Naive thymus-derived CD4-positive, alpha-beta T cell (primary cell): ENCODE results near the gene SPRR4. TPM values are rescaled to one million over a fixed set of nuclear protein-coding genes. Genes with fewer than 3 reads are reported as not detected.

Experiments used
- ATAC-seq: fragments of 150-1000 bp; cut with Tn5 transposase; 2 replicates; pipeline ENCODE4 v1.10.0; 2021; ENCODE audit warnings: mild to moderate bottlenecking, moderate library complexity
- CTCF ChIA-PET: fragments of 350-600 bp; sonication (Branson Sonifier 250); formaldehyde crosslinking; loops from one replicate; lab custom pipeline; 2021; ENCODE audit warnings: antibody characterized with exemption; lab: Charles Lee
- POLR2A ChIA-PET: fragments of 350-600 bp; sonication (Branson Sonifier 250); formaldehyde crosslinking; loops from one replicate; lab custom pipeline; 2021; ENCODE audit warnings: antibody characterized with exemption, inconsistent platforms; lab: Charles Lee
- DNase-seq, 9 donors: peaks; one replicate each; pipeline versions ENCODE4 v3.0.0 to v3.0.0-alpha.2; 2020 to 2022; ENCODE audit warnings: mixed read lengths in 1 of 9
- H3K27ac ChIP-seq: one replicate; pipeline ENCODE4 v1.7.0; 2013; ENCODE audit warnings: mild to moderate bottlenecking, low read depth, low read length, moderate library complexity
- H3K27me3 ChIP-seq, 2 donors: one replicate each; pipeline ENCODE4 v1.7.0; 2013; ENCODE audit warnings: low read length in 2 of 2, mild to moderate bottlenecking in 2 of 2, moderate library complexity in 2 of 2; ENCODE audit not compliant: control insufficient read depth in 2 of 2, insufficient read depth in 2 of 2
- H3K36me3 ChIP-seq, 3 experiments: 1 replicate in 2 of 3; 2 replicates in 1 of 3; pipeline ENCODE4 v1.7.0; 2013; ENCODE audit warnings: low read length in 3 of 3, mild to moderate bottlenecking in 3 of 3, moderate library complexity in 1 of 3; ENCODE audit not compliant: insufficient read depth in 3 of 3, control insufficient read depth in 2 of 3
- H3K4me1 ChIP-seq, 2 donors: one replicate each; pipeline ENCODE4 v1.7.0; 2013; ENCODE audit warnings: low read length in 2 of 2, mild to moderate bottlenecking in 2 of 2, moderate library complexity in 1 of 2; ENCODE audit not compliant: control insufficient read depth in 2 of 2, insufficient read depth in 2 of 2
- H3K4me3 ChIP-seq: 2 replicates; pipeline ENCODE4 v1.7.0; 2013; ENCODE audit warnings: mild to moderate bottlenecking, low read length
- H3K9me3 ChIP-seq, 3 experiments: 1 replicate in 2 of 3; 2 replicates in 1 of 3; pipeline ENCODE4 v1.7.0; 2013; ENCODE audit warnings: low read length in 3 of 3; ENCODE audit not compliant: control insufficient read depth in 2 of 3
- H3K27ac Mint-ChIP-seq, 9 donors: one replicate each; pipeline ENCODE4 v1.8.0; 2020 to 2022; ENCODE audit warnings: mixed read lengths in 9 of 9, mild to moderate bottlenecking in 8 of 9, moderate library complexity in 5 of 9, inconsistent platforms in 2 of 9
- H3K27me3 Mint-ChIP-seq, 5 donors: one replicate each; pipeline ENCODE4 v1.8.0; 2021 to 2022; ENCODE audit warnings: mixed read lengths in 5 of 5, mild to moderate bottlenecking in 1 of 5
- H3K36me3 Mint-ChIP-seq, 5 donors: one replicate each; pipeline ENCODE4 v1.8.0; 2020 to 2022; ENCODE audit warnings: mixed read lengths in 5 of 5, mild to moderate bottlenecking in 3 of 5, inconsistent platforms in 1 of 5
- H3K4me1 Mint-ChIP-seq, 7 donors: one replicate each; pipeline ENCODE4 v1.8.0; 2020 to 2022; ENCODE audit warnings: mixed read lengths in 7 of 7, mild to moderate bottlenecking in 3 of 7, inconsistent platforms in 1 of 7
- H3K4me3 Mint-ChIP-seq, 10 donors: one replicate each; pipeline ENCODE4 v1.8.0; 2020 to 2022; ENCODE audit warnings: mild to moderate bottlenecking in 10 of 10, mixed read lengths in 10 of 10, moderate library complexity in 6 of 10, inconsistent platforms in 2 of 10
- H3K9me3 Mint-ChIP-seq, 11 donors: one replicate each; pipeline ENCODE4 v1.8.0; 2020 to 2022; ENCODE audit warnings: mixed read lengths in 11 of 11, mild to moderate bottlenecking in 4 of 11, inconsistent platforms in 1 of 11, moderate library complexity in 1 of 11
- intact Hi-C, 2 donors: fragments of 100-400 bp; cut with micrococcal nuclease; formaldehyde crosslinking; loops; one replicate each; pipeline ENCODE4 v1.15.1; 2023
- polyA plus RNA-seq, 2 donors: library from polyadenylated mRNA; unstranded; fragments of 300-500 nt; fragmentation: Illumina TruSeq; gene quantifications; one replicate each; pipeline ENCODE4 v1.2.3, GENCODE V29; 2021
- total RNA-seq, 6 experiments: library from RNA in 5 of 6; stranded (reverse) in 5 of 6; gene quantifications; 1 replicate in 5 of 6; 2 replicates in 1 of 6; pipeline ENCODE4 v1.2.3 and lab custom pipeline; 2021 to 2026

SPRR4 gene
- total and polyA plus RNA-seq, 7 experiments from 2014 or later, result not detected

- Mint-ChIP-seq H3K4me3 (no peak overlapping the region), H3K9me3 (peaks cover 0 to 5% (median 0%) of the 10 kb centered on the region in 11 donors), H3K4me1 (no peaks in the 10 kb centered on the region), H3K27ac (no peak overlapping the region), H3K36me3 (no peaks in the 10 kb centered on the region), H3K27me3 (peaks cover 2 to 19% (median 14%) of the 10 kb centered on the region in 5 donors)
- intact Hi-C loops, result no loop called here
- DNase-seq (no peak), ATAC-seq (no peak)
- no peaks in the 10 kb centered on the region for H3K36me3 ChIP-seq
- no peak overlapping the region for H3K27ac ChIP-seq
- H3K27me3 ChIP-seq, result no peaks in the 10 kb centered on the region
- ChIA-PET POLR2A (no interaction called here), CTCF (no interaction called here)
- no peaks in the 10 kb centered on the region for H3K9me3 ChIP-seq
- no peaks in the 10 kb centered on the region for H3K4me1 ChIP-seq
- H3K4me3 ChIP-seq, result no peak overlapping the region
These were observed 29.3 kb upstream of the SPRR4 start for GRCh38 chr1:152941037-152941711.

DNA sequence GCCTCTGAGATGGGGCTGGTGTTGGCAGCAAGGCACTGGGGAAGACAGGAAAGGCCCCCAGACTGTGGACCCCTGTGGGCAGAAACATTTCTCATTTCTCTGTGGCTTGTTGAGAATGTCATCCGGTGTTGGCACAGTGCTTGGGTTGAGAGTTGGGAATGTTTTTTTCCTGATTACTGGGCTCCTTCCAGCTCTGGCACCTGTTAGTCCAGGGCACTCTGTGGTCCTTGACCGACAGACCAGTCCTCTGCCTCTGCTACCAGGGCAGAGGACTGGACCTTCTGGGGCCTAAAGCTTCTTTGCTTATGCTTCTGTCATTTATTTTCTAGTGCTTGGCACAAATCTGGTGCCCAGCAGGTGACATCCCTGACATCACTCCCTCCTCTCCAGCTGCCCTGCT, 28.3 kb upstream of the SPRR4 start:
- Mint-ChIP-seq H3K4me1 (no peaks in the 10 kb centered on the region), H3K36me3 (no peaks in the 10 kb centered on the region), H3K4me3 (no peak overlapping the region), H3K9me3 (peaks cover 0 to 5% (median 0%) of the 10 kb centered on the region in 11 donors), H3K27me3 (peaks cover 2 to 23% (median 12%) of the 10 kb centered on the region in 5 donors), H3K27ac (no peak overlapping the region)
- Histone ChIP-seq H3K36me3 (no peaks in the 10 kb centered on the region), H3K27ac (no peak overlapping the region), H3K9me3 (no peaks in the 10 kb centered on the region), H3K4me1 (no peaks in the 10 kb centered on the region), H3K27me3 (no peaks in the 10 kb centered on the region), H3K4me3 (no peak overlapping the region)
- intact Hi-C loops, result no loop called here
- CTCF ChIA-PET, result no interaction called here
- POLR2A ChIA-PET, result no interaction called here
- no peak for ATAC-seq
- no peak for DNase-seq

DNA sequence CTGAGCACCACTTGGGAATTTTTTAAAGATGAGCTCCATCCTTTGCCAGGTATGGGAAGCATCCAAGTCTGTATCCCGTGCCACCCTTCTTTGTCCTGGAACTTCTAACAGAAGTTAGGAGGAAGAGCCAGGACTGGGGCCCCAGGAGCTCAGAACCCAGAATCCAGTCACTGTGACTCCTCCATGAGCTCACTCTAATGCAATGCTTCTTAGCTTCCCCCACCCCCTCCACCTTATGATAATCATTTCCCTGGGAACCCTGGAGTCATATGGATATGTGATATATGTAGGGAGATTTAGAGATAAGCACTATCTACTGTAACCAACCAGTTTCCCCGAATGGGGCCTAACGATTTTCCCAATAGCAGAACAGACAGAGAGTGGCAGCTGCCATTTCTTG, 24.2 kb upstream of the SPRR4 start:
- Histone ChIP-seq H3K4me3 (no peak overlapping the region), H3K9me3 (no peaks in the 10 kb centered on the region), H3K27me3 (no peaks in the 10 kb centered on the region), H3K36me3 (no peaks in the 10 kb centered on the region), H3K27ac (no peak overlapping the region), H3K4me1 (no peaks in the 10 kb centered on the region)
- ATAC-seq (no peak), DNase-seq (no peak)
- no peaks in the 10 kb centered on the region for H3K36me3 Mint-ChIP-seq
- H3K4me1 Mint-ChIP-seq, result no peaks in the 10 kb centered on the region
- peaks cover 0 to 25% (median 12%) of the 10 kb centered on the region in 5 donors for H3K27me3 Mint-ChIP-seq
- peaks cover 0 to 6% (median 0%) of the 10 kb centered on the region in 11 donors for H3K9me3 Mint-ChIP-seq
- H3K27ac Mint-ChIP-seq, result no peak overlapping the region
- ChIA-PET CTCF (no interaction called here), POLR2A (no interaction called here)
- intact Hi-C loops, result no loop called here
- H3K4me3 Mint-ChIP-seq, result no peak overlapping the region

DNA sequence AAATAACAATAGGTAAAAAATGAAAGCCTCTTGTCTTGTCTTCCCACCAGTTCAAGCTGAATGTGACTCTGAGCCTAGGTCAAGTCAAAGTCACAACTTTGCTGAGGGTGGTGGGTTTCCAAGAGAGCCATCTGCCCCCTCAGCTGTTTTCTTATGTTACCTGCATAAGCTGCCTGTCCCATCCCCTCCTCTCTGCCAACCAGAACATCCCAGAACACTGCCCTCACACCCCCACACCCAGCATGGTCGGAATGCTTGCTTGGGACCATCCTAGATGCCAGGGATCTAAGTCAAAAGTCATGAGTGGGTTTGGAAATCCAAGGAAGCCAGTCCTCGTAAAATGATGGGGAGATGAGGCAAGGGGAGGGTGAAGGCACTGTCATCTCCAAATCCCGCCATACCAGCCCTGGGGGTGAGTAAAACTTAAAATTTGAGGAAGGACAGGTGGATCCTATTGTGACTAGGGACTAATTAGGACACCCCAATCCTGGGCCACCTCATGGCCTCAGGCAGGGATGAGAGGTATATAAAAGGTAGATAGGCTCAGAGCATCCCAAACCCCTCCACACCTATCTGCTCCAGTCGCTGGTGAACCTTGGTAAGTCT, 23.7 kb upstream of the SPRR4 start, which contains the start of gene SPRR5:
Gene SPRR5 (plus strand): TSS at position 556 of the 606 bp plus-strand sequence. CDS start 1,349 bp downstream, outside the sequence.
- peaks cover 0 to 6% (median 0%) of the 10 kb centered on the region in 11 donors for H3K9me3 Mint-ChIP-seq
- H3K36me3 Mint-ChIP-seq, result no peaks in the 10 kb centered on the region
- H3K27ac Mint-ChIP-seq, result no peak within 1 kb of the TSS
- intact Hi-C loops, result no loop called here
- Histone ChIP-seq H3K9me3 (no peaks in the 10 kb centered on the region), H3K27me3 (no peaks in the 10 kb centered on the region), H3K4me1 (no peaks in the 10 kb centered on the region), H3K27ac (no peak within 1 kb of the TSS), H3K4me3 (no peak within 1 kb of the TSS), H3K36me3 (no peaks in the 10 kb centered on the region)
- DNase-seq (no peak), ATAC-seq (no peak)
- H3K27me3 Mint-ChIP-seq, result peaks cover 0 to 28% (median 12%) of the 10 kb centered on the region in 5 donors
- ChIA-PET POLR2A (no interaction called here), CTCF (no interaction called here)
- H3K4me3 Mint-ChIP-seq, result no peak within 1 kb of the TSS
- no peaks in the 10 kb centered on the region for H3K4me1 Mint-ChIP-seq

GRCh38 chr1:152951711-152952110, 18.7 kb upstream of the SPRR4 start:
- Mint-ChIP-seq H3K27ac (no peak overlapping the region), H3K4me1 (peaks cover 0 to 2% (median 0%) of the 10 kb centered on the region in 7 donors), H3K9me3 (peaks cover 0 to 4% (median 0%) of the 10 kb centered on the region in 11 donors), H3K27me3 (peaks cover 0 to 32% (median 29%) of the 10 kb centered on the region in 5 donors), H3K4me3 (no peak overlapping the region), H3K36me3 (no peaks in the 10 kb centered on the region)
- H3K4me1 ChIP-seq, result no peaks in the 10 kb centered on the region
- no peaks in the 10 kb centered on the region for H3K27me3 ChIP-seq
- H3K9me3 ChIP-seq, result no peaks in the 10 kb centered on the region
- ChIA-PET POLR2A (no interaction called here), CTCF (no interaction called here)
- ATAC-seq, result no peak
- H3K36me3 ChIP-seq, result no peaks in the 10 kb centered on the region
- no peak overlapping the region for H3K27ac ChIP-seq
- H3K4me3 ChIP-seq, result no peak overlapping the region
- DNase-seq, result no peak
- intact Hi-C loops, result no loop called here

DNA sequence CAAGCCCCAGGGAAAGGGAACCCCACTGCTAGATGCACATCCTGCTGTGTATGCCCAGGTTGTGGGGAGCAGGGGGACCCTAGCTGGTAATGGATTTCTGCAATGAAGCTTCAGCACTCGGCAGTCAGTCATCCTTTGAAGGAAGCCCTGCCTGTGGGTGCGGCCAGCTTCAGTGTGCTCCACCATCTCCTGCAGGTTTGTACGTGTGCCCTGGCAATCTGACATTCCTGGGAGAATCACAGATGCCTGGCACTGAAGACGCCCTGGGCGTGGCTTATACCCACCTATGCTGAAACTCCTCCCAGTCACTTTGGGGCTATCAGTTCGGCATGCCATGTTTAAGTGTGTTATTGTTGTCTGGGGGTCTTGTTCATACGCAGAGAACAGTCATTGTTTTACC, 16.7 kb upstream of the SPRR4 start:
- POLR2A ChIA-PET, result no interaction called here
- H3K36me3 Mint-ChIP-seq, result no peaks in the 10 kb centered on the region
- no peak overlapping the region for H3K4me3 Mint-ChIP-seq
- Histone ChIP-seq H3K36me3 (no peaks in the 10 kb centered on the region), H3K9me3 (no peaks in the 10 kb centered on the region), H3K27ac (no peak overlapping the region), H3K4me1 (no peaks in the 10 kb centered on the region), H3K27me3 (no peaks in the 10 kb centered on the region), H3K4me3 (no peak overlapping the region)
- CTCF ChIA-PET, result no interaction called here
- H3K27me3 Mint-ChIP-seq, result peaks cover 0 to 28% (median 24%) of the 10 kb centered on the region in 5 donors
- no peaks in the 10 kb centered on the region for H3K9me3 Mint-ChIP-seq
- no peak for ATAC-seq
- intact Hi-C loops, result no loop called here
- no peak overlapping the region for H3K27ac Mint-ChIP-seq
- peaks cover 0 to 2% (median 0%) of the 10 kb centered on the region in 7 donors for H3K4me1 Mint-ChIP-seq
- no peak for DNase-seq

GRCh38 chr1:152954436-152954835, 16.0 kb upstream of the SPRR4 start:
- peaks cover 0 to 28% (median 24%) of the 10 kb centered on the region in 5 donors for H3K27me3 Mint-ChIP-seq
- H3K4me1 ChIP-seq, result no peaks in the 10 kb centered on the region
- H3K4me3 Mint-ChIP-seq, result no peak overlapping the region
- no peaks in the 10 kb centered on the region for H3K36me3 ChIP-seq
- H3K27ac Mint-ChIP-seq, result no peak overlapping the region
- H3K27me3 ChIP-seq, result no peaks in the 10 kb centered on the region
- H3K4me3 ChIP-seq, result no peak overlapping the region
- H3K27ac ChIP-seq, result no peak overlapping the region
- POLR2A ChIA-PET, result no interaction called here
- H3K4me1 Mint-ChIP-seq, result peaks cover 0 to 2% (median 0%) of the 10 kb centered on the region in 7 donors
- DNase-seq (no peak), ATAC-seq (no peak)
- no peaks in the 10 kb centered on the region for H3K36me3 Mint-ChIP-seq
- H3K9me3 ChIP-seq, result no peaks in the 10 kb centered on the region
- CTCF ChIA-PET, result no interaction called here
- intact Hi-C loops, result no loop called here
- H3K9me3 Mint-ChIP-seq, result no peaks in the 10 kb centered on the region
